ENCODE measurements around the gene COPG2. TPM values are rescaled to one million over a fixed set of nuclear protein-coding genes. Genes with fewer than 3 reads are reported as not detected.

Gene COPG2
- total and polyA plus RNA-seq, 12 donors = 5.3 to 27.2 (median 22.9) TPM

DNA sequence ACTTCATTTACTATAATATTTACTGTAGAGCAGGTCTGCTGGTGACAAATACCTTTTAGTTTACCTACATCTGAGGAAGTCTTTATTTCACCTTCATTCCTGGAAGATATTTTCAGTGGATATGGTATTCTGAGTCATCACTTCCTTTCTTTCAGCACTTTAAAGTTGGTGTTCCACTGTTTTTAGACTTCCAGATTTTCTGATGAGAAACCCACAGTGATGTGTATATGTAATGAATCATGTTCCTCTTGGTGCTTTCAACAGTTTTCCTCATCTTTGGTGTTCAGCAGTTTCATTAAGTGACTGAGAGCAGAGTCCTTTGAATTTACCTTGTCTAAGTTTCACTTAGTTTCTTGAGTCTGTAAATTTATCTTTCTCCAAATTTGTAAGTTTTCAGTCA is 36.4 kb downstream of the COPG2 start:
- no peaks in the 10 kb centered on the region for H3K27me3 ChIP-seq
- peaks cover 0 to 55% (median 11%) of the 10 kb centered on the region in 11 donors for H3K9me3 ChIP-seq
- ATAC-seq = no peak
- intact Hi-C loops (cut with DNase I) = no loop called here
- no peaks in the 10 kb centered on the region for H3K36me3 ChIP-seq
- no peak overlapping the region for H3K27ac ChIP-seq
- DNase-seq = no peak
- no peaks in the 10 kb centered on the region for H3K4me1 ChIP-seq
- no peak overlapping the region for H3K4me3 ChIP-seq
- TF ChIP-seq, protein P1, sequence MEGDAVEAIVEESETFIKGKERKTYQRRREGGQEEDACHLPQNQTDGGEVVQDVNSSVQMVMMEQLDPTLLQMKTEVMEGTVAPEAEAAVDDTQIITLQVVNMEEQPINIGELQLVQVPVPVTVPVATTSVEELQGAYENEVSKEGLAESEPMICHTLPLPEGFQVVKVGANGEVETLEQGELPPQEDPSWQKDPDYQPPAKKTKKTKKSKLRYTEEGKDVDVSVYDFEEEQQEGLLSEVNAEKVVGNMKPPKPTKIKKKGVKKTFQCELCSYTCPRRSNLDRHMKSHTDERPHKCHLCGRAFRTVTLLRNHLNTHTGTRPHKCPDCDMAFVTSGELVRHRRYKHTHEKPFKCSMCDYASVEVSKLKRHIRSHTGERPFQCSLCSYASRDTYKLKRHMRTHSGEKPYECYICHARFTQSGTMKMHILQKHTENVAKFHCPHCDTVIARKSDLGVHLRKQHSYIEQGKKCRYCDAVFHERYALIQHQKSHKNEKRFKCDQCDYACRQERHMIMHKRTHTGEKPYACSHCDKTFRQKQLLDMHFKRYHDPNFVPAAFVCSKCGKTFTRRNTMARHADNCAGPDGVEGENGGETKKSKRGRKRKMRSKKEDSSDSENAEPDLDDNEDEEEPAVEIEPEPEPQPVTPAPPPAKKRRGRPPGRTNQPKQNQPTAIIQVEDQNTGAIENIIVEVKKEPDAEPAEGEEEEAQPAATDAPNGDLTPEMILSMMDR (IDR thresholded peaks at IDR 0.05) = no peak

DNA sequence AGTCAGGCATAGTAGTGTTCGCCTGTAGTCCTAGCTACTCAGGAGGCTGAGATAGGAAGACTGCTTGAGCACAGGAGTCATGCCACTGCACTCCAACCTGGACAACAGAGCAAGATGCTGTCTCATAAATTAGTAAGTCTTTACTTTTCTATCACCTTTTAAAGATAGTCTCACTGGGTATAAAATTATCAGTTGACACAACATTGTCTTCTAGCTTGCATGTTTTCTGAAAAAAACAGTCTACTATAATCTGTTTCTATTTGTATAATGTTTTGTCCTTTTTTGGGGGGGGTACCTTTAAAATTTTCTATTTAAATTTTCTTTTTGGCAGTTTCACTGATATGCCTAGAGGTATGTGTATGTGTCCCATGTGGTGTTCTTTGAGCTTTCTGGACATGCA is 39.6 kb downstream of the COPG2 start:
- H3K9me3 ChIP-seq = peaks cover 0 to 48% (median 18%) of the 10 kb centered on the region in 11 donors
- H3K36me3 ChIP-seq = peaks cover 0 to 14% (median 0%) of the 10 kb centered on the region in 9 donors
- DNase-seq = no peak
- TF ChIP-seq, protein P1 (IDR thresholded peaks at IDR 0.05) = no peak
- H3K27ac ChIP-seq = no peak overlapping the region
- H3K4me1 ChIP-seq = no peaks in the 10 kb centered on the region
- H3K27me3 ChIP-seq = no peaks in the 10 kb centered on the region
- intact Hi-C loops (cut with DNase I) = no loop called here
- H3K4me3 ChIP-seq = no peak overlapping the region
- 94 to 98% methylated on average over 1 of the region's 1 CpG for WGBS, 2 donors
- ATAC-seq = no peak

DNA sequence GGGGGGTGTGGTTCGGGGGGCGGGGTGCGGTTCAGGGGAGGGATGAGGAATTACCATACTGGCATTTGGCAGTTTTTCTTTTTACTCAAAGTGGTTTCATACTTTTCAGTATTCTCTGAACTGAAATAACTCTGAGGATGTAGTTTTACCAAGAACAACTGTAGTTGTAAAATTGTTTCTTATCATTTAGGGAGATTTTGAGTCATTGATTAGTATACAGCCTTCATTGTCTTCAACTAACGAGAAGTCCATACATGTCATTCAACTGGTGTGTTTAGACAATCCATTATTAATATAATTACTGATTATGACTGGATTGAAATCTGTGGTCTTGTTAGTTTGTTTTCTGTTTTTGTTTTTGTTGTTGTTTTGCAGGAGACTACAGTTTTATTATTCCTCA is 40.8 kb downstream of the COPG2 start:
- Histone ChIP-seq H3K4me1 (no peaks in the 10 kb centered on the region), H3K27ac (no peak overlapping the region), H3K4me3 (no peak overlapping the region), H3K27me3 (no peaks in the 10 kb centered on the region), H3K9me3 (peaks cover 0 to 50% (median 18%) of the 10 kb centered on the region in 11 donors), H3K36me3 (peaks cover 0 to 14% (median 0%) of the 10 kb centered on the region in 9 donors)
- TF ChIP-seq, protein P1 (IDR thresholded peaks at IDR 0.05) = no peak
- DNase-seq = no peak
- intact Hi-C loops (cut with DNase I) = no loop called here
- no peak for ATAC-seq
- 93 to 99% methylated on average over 4 of the region's 4 CpGs for WGBS, 2 donors

DNA sequence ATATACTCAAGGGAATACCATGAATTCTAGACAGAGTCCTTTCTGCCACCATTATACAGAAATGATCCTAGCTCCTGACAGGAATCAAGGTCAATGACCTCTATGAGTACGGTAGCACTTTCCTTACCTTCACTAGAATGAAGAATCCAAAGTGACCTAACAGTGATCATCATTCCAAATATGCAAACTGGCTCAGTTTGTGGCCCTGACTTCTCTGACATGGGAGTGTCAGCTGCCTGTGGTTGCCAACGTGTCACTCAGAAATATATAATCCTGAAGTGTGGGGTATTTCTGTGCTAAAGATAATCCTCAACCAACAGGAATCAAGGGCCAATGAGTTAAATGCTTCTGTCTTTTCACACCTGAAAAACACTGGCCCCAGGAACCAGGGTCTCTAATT is 45.7 kb downstream of the COPG2 start:
- peaks cover 0 to 14% (median 0%) of the 10 kb centered on the region in 9 donors for H3K36me3 ChIP-seq
- ATAC-seq (no peak), DNase-seq (no peak)
- 78 to 91% methylated on average over 2 of the region's 2 CpGs for whole genome bisulfite sequencing, 2 donors
- no peak overlapping the region for H3K27ac ChIP-seq
- TF ChIP-seq, protein P1 (IDR thresholded peaks at IDR 0.05) = no peak
- intact Hi-C loops (cut with DNase I) = no loop called here
- H3K27me3 ChIP-seq = no peaks in the 10 kb centered on the region
- H3K9me3 ChIP-seq = peaks cover 0 to 33% (median 11%) of the 10 kb centered on the region in 11 donors
- H3K4me3 ChIP-seq = no peak overlapping the region
- no peaks in the 10 kb centered on the region for H3K4me1 ChIP-seq
